Smooth muscle cell (in vitro differentiated cells): ENCODE data around the gene MPP4. TPM values are rescaled to one million over a fixed set of nuclear protein-coding genes. Genes with fewer than 3 reads are reported as not detected.

Experiments used
- DNase-seq: peaks from one replicate; lab custom pipeline; 2025; ENCODE audit not compliant: unreplicated experiment; lab: John Stamatoyannopoulos, UW
- H2AFZ ChIP-seq: fragments of 200-600 bp; sonication (generic); 2 replicates; pipeline ENCODE4 v1.6.0; 2016; ENCODE audit warnings: antibody characterized with exemption, low read depth, mild to moderate bottlenecking
- H3F3A ChIP-seq: fragments of 200-600 bp; sonication (generic); 2 replicates; pipeline ENCODE4 v1.6.0; 2017; ENCODE audit warnings: antibody characterized with exemption, low read depth
- H3K27ac ChIP-seq: fragments of 200-600 bp; sonication (generic); 2 replicates; pipeline ENCODE4 v1.5.1; 2016; ENCODE audit warnings: low read depth, mild to moderate bottlenecking
- H3K27me3 ChIP-seq: fragments of 200-600 bp; sonication (generic); 2 replicates; pipeline ENCODE4 v1.6.1; 2016; ENCODE audit warnings: low read depth, mild to moderate bottlenecking
- H3K36me3 ChIP-seq: fragments of 200-600 bp; sonication (generic); 2 replicates; pipeline ENCODE4 v1.5.1; 2016; ENCODE audit warnings: low read depth
- H3K4me1 ChIP-seq: fragments of 200-600 bp; sonication (generic); 2 replicates; pipeline ENCODE4 v1.5.1; 2016; ENCODE audit warnings: low read depth
- H3K4me2 ChIP-seq: fragments of 200-600 bp; sonication (generic); 2 replicates; pipeline ENCODE4 v1.6.0; 2016; ENCODE audit warnings: mild to moderate bottlenecking
- H3K4me3 ChIP-seq: fragments of 200-600 bp; sonication (generic); 2 replicates; pipeline ENCODE4 v1.5.1; 2016; ENCODE audit warnings: mild to moderate bottlenecking
- H3K79me2 ChIP-seq: fragments of 200-600 bp; sonication (generic); 2 replicates; pipeline ENCODE4 v1.6.0; 2016; ENCODE audit warnings: low read depth, mild to moderate bottlenecking
- H3K9ac ChIP-seq: fragments of 200-600 bp; sonication (generic); 2 replicates; pipeline ENCODE4 v1.6.0; 2016; ENCODE audit warnings: low read depth
- H3K9me3 ChIP-seq: fragments of 200-600 bp; sonication (generic); replicated peaks from 2 replicates; pipeline ENCODE4 v1.5.1; 2016; ENCODE audit warnings: low read depth
- H4K20me1 ChIP-seq: fragments of 200-600 bp; sonication (generic); 2 replicates; pipeline ENCODE4 v1.6.0; 2016; ENCODE audit warnings: low read depth
- CTCF ChIP-seq: fragments of 200-600 bp; sonication (generic); IDR thresholded peaks from 2 replicates; pipeline ENCODE4 v1.5.1; 2017; ENCODE audit warnings: borderline replicate concordance, mild to moderate bottlenecking, antibody characterized with exemption; ENCODE audit not compliant: insufficient read depth, poor library complexity, severe bottlenecking
- WGBS: methylation state at CpG from one replicate; pipeline ENCODE4 v1.1.7; 2016; ENCODE audit warnings: low lambda C conversion rate; 5-methylcytosine and 5-hydroxymethylcytosine counted together
- polyA plus RNA-seq: library from polyadenylated mRNA; unstranded; fragments of >200 nt; fragmentation: Nextera tagmentation; extraction: Ambion mirVana; gene quantifications from 2 replicates; pipeline ENCODE4 v1.2.1, GENCODE V29; 2016
- total RNA-seq: library from RNA; depleted of rRNA; stranded (reverse); fragments of >200 nt; gene quantifications from 2 replicates; pipeline ENCODE4 v1.2.3, GENCODE V29; 2014

The MPP4 gene
- total and polyA plus RNA-seq, 2 experiments from 2014 or later = 1.8 TPM; not detected in 1

DNA sequence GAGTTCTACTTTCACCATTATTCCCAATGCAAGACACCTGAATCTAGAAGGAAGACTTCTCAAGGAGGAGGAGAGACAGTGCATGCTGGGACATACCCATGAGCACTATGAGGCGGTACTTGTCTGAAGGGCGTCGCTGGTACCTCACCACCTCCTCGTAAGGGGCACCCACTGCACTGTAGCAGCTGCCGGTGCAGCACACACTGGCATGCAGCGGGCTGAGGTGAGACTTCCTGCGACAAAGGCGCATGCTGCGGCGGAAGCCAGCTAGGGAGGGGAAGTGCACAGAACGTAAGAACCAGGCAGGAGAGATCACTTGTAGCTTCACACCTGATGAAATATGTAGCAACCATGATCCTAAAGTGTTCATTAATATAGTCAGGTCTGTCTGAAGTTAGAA lies 42.3 kb downstream of the MPP4 start:
- Histone ChIP-seq H3K9ac (no peak overlapping the region), H3K79me2 (no peaks in the 10 kb centered on the region), H3K36me3 (no peaks in the 10 kb centered on the region), H3K27me3 (no peaks in the 10 kb centered on the region), H3K4me2 (no peak overlapping the region), H2AFZ (no peak overlapping the region), H4K20me1 (no peaks in the 10 kb centered on the region), H3F3A (peaks cover 5% of the 10 kb centered on the region), H3K4me1 (no peaks in the 10 kb centered on the region), H3K4me3 (no peak overlapping the region), H3K27ac (no peak overlapping the region), H3K9me3 (no peaks in the 10 kb centered on the region)
- DNase-seq = no peak
- TF ChIP-seq CTCF = no peak
- 95% methylated on average over 11 of the region's 11 CpGs for WGBS

GRCh38 chr2:201654616-201655384 lies 43.6 kb downstream of the MPP4 start:
- no peak overlapping the region for H3K9ac ChIP-seq
- no peak overlapping the region for H3K4me3 ChIP-seq

DNA sequence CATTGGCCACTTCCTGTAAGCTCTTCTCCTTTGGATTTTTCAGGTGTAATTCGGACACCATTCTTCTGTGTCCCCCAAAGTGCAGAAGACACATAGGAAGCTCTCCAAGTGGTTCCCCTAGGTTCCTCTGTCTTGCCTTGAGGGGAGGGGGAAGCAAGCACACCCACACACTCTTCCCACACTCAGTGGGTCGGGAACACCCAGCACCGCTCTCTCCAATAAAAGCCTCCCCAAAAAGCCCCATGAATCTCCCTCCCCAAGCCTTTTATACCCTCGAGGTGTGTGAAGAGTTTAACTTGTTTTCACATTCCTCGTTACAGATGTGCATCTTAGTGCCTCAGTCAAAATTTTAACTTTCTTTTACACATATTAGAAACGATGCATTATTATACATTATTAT lies 45.2 kb downstream of the MPP4 start:
- H3K4me1 ChIP-seq = no peaks in the 10 kb centered on the region
- no peaks in the 10 kb centered on the region for H3K36me3 ChIP-seq
- peak overlapping the region; percentile 66 for H3K4me2 ChIP-seq
- H3K79me2 ChIP-seq = no peaks in the 10 kb centered on the region
- H2AFZ ChIP-seq = no peak overlapping the region
- no peaks in the 10 kb centered on the region for H4K20me1 ChIP-seq
- peaks cover 5% of the 10 kb centered on the region for H3F3A ChIP-seq
- H3K4me3 ChIP-seq = no peak overlapping the region
- WGBS = 92% methylated on average over 6 of the region's 6 CpGs
- H3K27me3 ChIP-seq = no peaks in the 10 kb centered on the region
- peak overlapping the region; percentile 97 for H3K27ac ChIP-seq
- peak overlapping the region; percentile 63 for H3K9ac ChIP-seq
- no peak for DNase-seq
- TF ChIP-seq CTCF = no peak
- no peaks in the 10 kb centered on the region for H3K9me3 ChIP-seq

More at GRCh38 chr2:201654616-201655384, 43.6 kb downstream of the MPP4 start:
- Histone ChIP-seq H3K36me3 (no peaks in the 10 kb centered on the region), H3K9me3 (no peaks in the 10 kb centered on the region), H3K4me2 (no peak overlapping the region), H3K27me3 (no peaks in the 10 kb centered on the region), H3K4me1 (no peaks in the 10 kb centered on the region), H4K20me1 (no peaks in the 10 kb centered on the region), H3K27ac (no peak overlapping the region), H2AFZ (no peak overlapping the region), H3K79me2 (no peaks in the 10 kb centered on the region), H3F3A (peaks cover 5% of the 10 kb centered on the region)
- no peak for TF ChIP-seq CTCF
- no peak for DNase-seq
- 78% methylated on average over 5 of the region's 5 CpGs for WGBS

GRCh38 chr2:201649442-201649841 lies 49.0 kb downstream of the MPP4 start:
- Histone ChIP-seq H3K27ac (no peak overlapping the region), H3K4me1 (peaks cover 1% of the 10 kb centered on the region), H2AFZ (no peak overlapping the region), H3K27me3 (no peaks in the 10 kb centered on the region), H3K36me3 (no peaks in the 10 kb centered on the region), H3K4me2 (no peak overlapping the region), H3K79me2 (no peaks in the 10 kb centered on the region), H3K4me3 (no peak overlapping the region), H3K9me3 (no peaks in the 10 kb centered on the region), H4K20me1 (no peaks in the 10 kb centered on the region), H3K9ac (no peak overlapping the region), H3F3A (no peaks in the 10 kb centered on the region)
- no peak for TF ChIP-seq CTCF
- WGBS = 90% methylated on average over 2 of the region's 2 CpGs
- DNase-seq = no peak
